Right lobe of liver (tissue), 4 donors: ENCODE results near the gene CACNA2D3.

Experiments
- POLR2A ChIP-seq: fragments of 450-650 bp; IDR thresholded peaks from one replicate; pipeline ENCODE4 v1.6.1; 2017; ENCODE audit warnings: antibody characterized with exemption, mild to moderate bottlenecking
- TF ChIP-seq, protein P1 (sequence below), 4 donors: fragments of 200-600 bp in 3 of 4; fragments of 450-650 bp in 1 of 4; IDR thresholded peaks; one replicate each; pipeline versions ENCODE4 v1.5.1 to v1.8.0; 2016 to 2022; ENCODE audit warnings: antibody characterized with exemption in 4 of 4, mild to moderate bottlenecking in 2 of 4
- donor health status: DM: no; HTN: no; CAD: no.
- donor health status: DM: no; HTN: no; CAD: no.
- donor health status: DM: no; HTN: yes; CAD: no.

DNA sequence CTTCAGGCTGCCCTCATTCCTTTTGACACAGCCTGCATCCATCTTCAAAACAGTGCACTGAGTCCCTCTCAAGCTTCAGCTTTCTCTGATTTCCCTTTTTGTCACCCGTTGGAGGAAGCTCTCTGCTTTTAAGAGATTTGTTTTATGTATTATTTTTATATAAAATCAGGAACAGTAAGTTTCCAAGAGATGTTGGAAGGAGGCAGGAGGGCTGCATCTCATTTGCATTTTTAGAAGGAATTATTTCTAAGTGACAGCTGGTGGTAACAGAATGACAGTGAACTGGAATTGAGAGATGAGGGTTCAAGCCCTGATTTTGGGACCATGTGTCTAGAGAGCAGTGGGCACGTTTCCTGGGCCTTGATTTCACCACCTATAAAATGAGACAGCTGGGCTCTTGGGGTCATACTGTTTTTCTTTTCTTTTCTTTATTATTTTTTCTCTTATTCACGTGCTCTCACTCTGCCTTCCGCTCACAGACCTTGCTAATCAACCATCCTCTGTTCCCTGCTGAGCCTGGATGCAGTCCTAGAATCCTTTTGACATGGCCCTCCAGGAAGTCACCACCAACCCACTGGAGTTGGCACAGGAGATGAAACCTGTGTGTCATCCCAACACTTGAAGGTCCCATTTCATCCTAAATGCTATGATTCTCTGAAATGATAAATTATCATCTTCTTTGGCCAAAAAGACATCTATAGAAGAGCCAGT is 148.6 kb downstream of the CACNA2D3 start:
- TF ChIP-seq, protein P1, sequence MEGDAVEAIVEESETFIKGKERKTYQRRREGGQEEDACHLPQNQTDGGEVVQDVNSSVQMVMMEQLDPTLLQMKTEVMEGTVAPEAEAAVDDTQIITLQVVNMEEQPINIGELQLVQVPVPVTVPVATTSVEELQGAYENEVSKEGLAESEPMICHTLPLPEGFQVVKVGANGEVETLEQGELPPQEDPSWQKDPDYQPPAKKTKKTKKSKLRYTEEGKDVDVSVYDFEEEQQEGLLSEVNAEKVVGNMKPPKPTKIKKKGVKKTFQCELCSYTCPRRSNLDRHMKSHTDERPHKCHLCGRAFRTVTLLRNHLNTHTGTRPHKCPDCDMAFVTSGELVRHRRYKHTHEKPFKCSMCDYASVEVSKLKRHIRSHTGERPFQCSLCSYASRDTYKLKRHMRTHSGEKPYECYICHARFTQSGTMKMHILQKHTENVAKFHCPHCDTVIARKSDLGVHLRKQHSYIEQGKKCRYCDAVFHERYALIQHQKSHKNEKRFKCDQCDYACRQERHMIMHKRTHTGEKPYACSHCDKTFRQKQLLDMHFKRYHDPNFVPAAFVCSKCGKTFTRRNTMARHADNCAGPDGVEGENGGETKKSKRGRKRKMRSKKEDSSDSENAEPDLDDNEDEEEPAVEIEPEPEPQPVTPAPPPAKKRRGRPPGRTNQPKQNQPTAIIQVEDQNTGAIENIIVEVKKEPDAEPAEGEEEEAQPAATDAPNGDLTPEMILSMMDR (IDR thresholded peaks at IDR 0.05), result no peak
- no peak for TF ChIP-seq POLR2A
